Dendritic cell treated with granulocyte-macrophage colony-stimulating factor and Interleukin-4, amounts not matched to agents 40 ng/mL and 50 ng/mL, for 4 days (primary cell): Measurements from ENCODE around the gene SQOR.

Source experiments
- H3K27ac Mint-ChIP-seq: one replicate; pipeline ENCODE4 v1.8.0; 2022; ENCODE audit warnings: mild to moderate bottlenecking, mixed read lengths
- H3K27me3 Mint-ChIP-seq: one replicate; pipeline ENCODE4 v1.8.0; 2022; ENCODE audit warnings: mild to moderate bottlenecking, mixed read lengths
- H3K36me3 Mint-ChIP-seq: one replicate; pipeline ENCODE4 v1.8.0; 2022; ENCODE audit warnings: low read depth, mixed read lengths
- H3K4me1 Mint-ChIP-seq: one replicate; pipeline ENCODE4 v1.8.0; 2022; ENCODE audit warnings: low read depth, mixed read lengths
- H3K4me3 Mint-ChIP-seq: one replicate; pipeline ENCODE4 v1.8.0; 2022; ENCODE audit warnings: mild to moderate bottlenecking, moderate library complexity, mixed read lengths
- H3K9me3 Mint-ChIP-seq: one replicate; pipeline ENCODE4 v1.8.0; 2022; ENCODE audit warnings: mixed read lengths
- intact Hi-C: fragments of 100-400 bp; cut with micrococcal nuclease; formaldehyde crosslinking; loops from one replicate; pipeline ENCODE4 v1.15.0; 2022

Gene SQOR

GRCh38 chr15:45634432-45635190, at the start of gene SQOR:
SQOR (plus strand) TSS chr15:45635029; CDS start chr15:45658924, 23,895 bp downstream.
- intact Hi-C loops: no loop called here

GRCh38 chr15:45585069-45585791, 49.6 kb upstream of the SQOR start:
- Mint-ChIP-seq H3K4me1 (peaks cover 43% of the 10 kb centered on the region), H3K9me3 (no peaks in the 10 kb centered on the region), H3K36me3 (peaks cover 38% of the 10 kb centered on the region), H3K4me3 (peak overlapping the region; percentile 91), H3K27ac (peak overlapping the region; percentile 99), H3K27me3 (peaks cover 7% of the 10 kb centered on the region)
- intact Hi-C loops: no loop called here

More at GRCh38 chr15:45634432-45635190, at the start of gene SQOR:
- Mint-ChIP-seq H3K4me1 (peaks cover 53% of the 10 kb centered on the region), H3K27ac (peak within 1 kb of the TSS; percentile 95), H3K9me3 (no peaks in the 10 kb centered on the region), H3K36me3 (peaks cover 29% of the 10 kb centered on the region), H3K27me3 (no peaks in the 10 kb centered on the region), H3K4me3 (peak within 1 kb of the TSS; percentile 97)

- peak overlapping the region; percentile 99 for H3K27ac Mint-ChIP-seq
- peaks cover 44% of the 10 kb centered on the region for H3K4me1 Mint-ChIP-seq
- H3K27me3 Mint-ChIP-seq: peaks cover 7% of the 10 kb centered on the region
- H3K4me3 Mint-ChIP-seq: peak overlapping the region; percentile 91
- H3K9me3 Mint-ChIP-seq: no peaks in the 10 kb centered on the region
- intact Hi-C loops: loop anchor here (1.0 to 2.0 kb wide), 2 partner anchors 19 to 64 kb away; partner anchors contain the start of gene SLC30A4
- peaks cover 38% of the 10 kb centered on the region for H3K36me3 Mint-ChIP-seq
Measured at GRCh38 chr15:45586125-45586524, 48.7 kb upstream of the SQOR start.

- peak overlapping the region; percentile 99 for H3K27ac Mint-ChIP-seq
- no peaks in the 10 kb centered on the region for H3K9me3 Mint-ChIP-seq
- peaks cover 49% of the 10 kb centered on the region for H3K4me1 Mint-ChIP-seq
Measured at GRCh38 chr15:45586601-45587094, 48.2 kb upstream of the SQOR start.

GRCh38 chr15:45587095-45587862, 47.5 kb upstream of the SQOR start, which contains the start of gene BLOC1S6:
BLOC1S6 (plus strand) TSS chr15:45587379; CDS start chr15:45587444, 65 bp downstream.
- intact Hi-C loops: loop anchor here (2.0 kb wide), 1 partner anchor 18 kb away; no protein-coding TSS in a partner anchor
- Mint-ChIP-seq H3K9me3 (no peaks in the 10 kb centered on the region), H3K36me3 (peaks cover 48% of the 10 kb centered on the region), H3K27ac (peak within 1 kb of the TSS; percentile 99), H3K4me1 (peaks cover 51% of the 10 kb centered on the region), H3K27me3 (no peaks in the 10 kb centered on the region), H3K4me3 (peak within 1 kb of the TSS; percentile 91)

More at GRCh38 chr15:45586601-45587094, 48.2 kb upstream of the SQOR start:
- intact Hi-C loops: loop anchor here (1.0 to 2.0 kb wide), 2 partner anchors 18 to 64 kb away; partner anchors contain the start of gene SLC30A4
- peaks cover 4% of the 10 kb centered on the region for H3K27me3 Mint-ChIP-seq
- peaks cover 42% of the 10 kb centered on the region for H3K36me3 Mint-ChIP-seq
- H3K4me3 Mint-ChIP-seq: peak overlapping the region; percentile 91

GRCh38 chr15:45587863-45588170, 47.0 kb upstream of the SQOR start:
- Mint-ChIP-seq H3K27ac (peak overlapping the region; percentile 99), H3K36me3 (peaks cover 53% of the 10 kb centered on the region), H3K27me3 (no peaks in the 10 kb centered on the region), H3K4me1 (peaks cover 52% of the 10 kb centered on the region), H3K4me3 (peak overlapping the region; percentile 91), H3K9me3 (no peaks in the 10 kb centered on the region)
- intact Hi-C loops: loop anchor here (2.0 kb wide), 1 partner anchor 17 kb away; no protein-coding TSS in a partner anchor

GRCh38 chr15:45588219-45588875, 46.5 kb upstream of the SQOR start:
- H3K4me3 Mint-ChIP-seq: peak overlapping the region; percentile 91
- peaks cover 52% of the 10 kb centered on the region for H3K4me1 Mint-ChIP-seq
- H3K36me3 Mint-ChIP-seq: peaks cover 59% of the 10 kb centered on the region
- H3K27ac Mint-ChIP-seq: peak overlapping the region; percentile 99
- no peaks in the 10 kb centered on the region for H3K9me3 Mint-ChIP-seq
- H3K27me3 Mint-ChIP-seq: no peaks in the 10 kb centered on the region
- intact Hi-C loops: no loop called here

GRCh38 chr15:45589256-45589655, 45.6 kb upstream of the SQOR start:
- H3K27ac Mint-ChIP-seq: peak overlapping the region; percentile 99
- peak overlapping the region; percentile 91 for H3K4me3 Mint-ChIP-seq
- intact Hi-C loops: no loop called here
- peaks cover 54% of the 10 kb centered on the region for H3K4me1 Mint-ChIP-seq
- no peaks in the 10 kb centered on the region for H3K9me3 Mint-ChIP-seq
- peaks cover 68% of the 10 kb centered on the region for H3K36me3 Mint-ChIP-seq
- H3K27me3 Mint-ChIP-seq: no peaks in the 10 kb centered on the region

GRCh38 chr15:45594319-45594718, 40.5 kb upstream of the SQOR start:
- Mint-ChIP-seq H3K9me3 (no peaks in the 10 kb centered on the region), H3K4me3 (peak overlapping the region; percentile 9), H3K36me3 (peaks cover 72% of the 10 kb centered on the region), H3K27me3 (no peaks in the 10 kb centered on the region), H3K4me1 (peaks cover 56% of the 10 kb centered on the region), H3K27ac (peak overlapping the region; percentile 76)
- intact Hi-C loops: no loop called here

- Mint-ChIP-seq H3K27me3 (no peaks in the 10 kb centered on the region), H3K4me3 (peak overlapping the region; percentile 9), H3K27ac (peak overlapping the region; percentile 76), H3K9me3 (no peaks in the 10 kb centered on the region), H3K4me1 (peaks cover 53% of the 10 kb centered on the region), H3K36me3 (peaks cover 68% of the 10 kb centered on the region)
- intact Hi-C loops: no loop called here
Measured at GRCh38 chr15:45594835-45595530, 39.8 kb upstream of the SQOR start.

- Mint-ChIP-seq H3K36me3 (peaks cover 56% of the 10 kb centered on the region), H3K4me1 (peaks cover 50% of the 10 kb centered on the region), H3K9me3 (no peaks in the 10 kb centered on the region), H3K27ac (peak overlapping the region; percentile 89), H3K4me3 (peak overlapping the region; percentile 6), H3K27me3 (no peaks in the 10 kb centered on the region)
- intact Hi-C loops: loop anchor here (2.0 kb wide), 1 partner anchor 17 kb away; the partner anchor contains the start of gene BLOC1S6
Measured at GRCh38 chr15:45603881-45604280, 30.9 kb upstream of the SQOR start.

GRCh38 chr15:45604326-45604725, 30.5 kb upstream of the SQOR start:
- intact Hi-C loops: loop anchor here (2.0 kb wide), 1 partner anchor 18 kb away; the partner anchor contains the start of gene BLOC1S6
- no peaks in the 10 kb centered on the region for H3K9me3 Mint-ChIP-seq
- H3K4me1 Mint-ChIP-seq: peaks cover 50% of the 10 kb centered on the region
- H3K27me3 Mint-ChIP-seq: no peaks in the 10 kb centered on the region
- H3K4me3 Mint-ChIP-seq: peak overlapping the region; percentile 53
- peak overlapping the region; percentile 89 for H3K27ac Mint-ChIP-seq
- peaks cover 61% of the 10 kb centered on the region for H3K36me3 Mint-ChIP-seq
